ENCODE measurements around the gene SEMA5A.

The SEMA5A gene

GRCh38 chr5:9103290-9103689 is 442.6 kb downstream of the SEMA5A start:
- DNase-seq (ENCODE audit: low read depth): no peak
- no peak for TF ChIP-seq CTCF (conservative IDR thresholded peaks at IDR 0.05; ENCODE audit: control insufficient read depth, insufficient read depth, low read depth, low read length)

GRCh38 chr5:9099689-9100088 is 446.2 kb downstream of the SEMA5A start:
- no peak for DNase-seq (ENCODE audit: low read depth)
- H3K4me3 ChIP-seq (ENCODE audit: control insufficient read depth, low read depth, low read length): no peak overlapping the region
- no peak for TF ChIP-seq CTCF (conservative IDR thresholded peaks at IDR 0.05; ENCODE audit: control insufficient read depth, insufficient read depth, low read depth, low read length)

More at GRCh38 chr5:9103290-9103689, 442.6 kb downstream of the SEMA5A start:
- no peak overlapping the region for H3K4me3 ChIP-seq (ENCODE audit: control insufficient read depth, low read depth, low read length)

GRCh38 chr5:9098990-9099389 is 446.9 kb downstream of the SEMA5A start:
- DNase-seq (ENCODE audit: low read depth): no peak
- TF ChIP-seq CTCF (conservative IDR thresholded peaks at IDR 0.05; ENCODE audit: control insufficient read depth, insufficient read depth, low read depth, low read length): no peak
- H3K4me3 ChIP-seq (ENCODE audit: control insufficient read depth, low read depth, low read length): no peak overlapping the region

- H3K4me3 ChIP-seq (ENCODE audit: control insufficient read depth, low read depth, low read length): no peak overlapping the region
- DNase-seq (ENCODE audit: low read depth): peak; percentile 52
- TF ChIP-seq CTCF (conservative IDR thresholded peaks at IDR 0.05; ENCODE audit: control insufficient read depth, insufficient read depth, low read depth, low read length): no peak
Measured at GRCh38 chr5:9094582-9094981, 451.3 kb downstream of the SEMA5A start.

GRCh38 chr5:9091896-9092662 is 453.8 kb downstream of the SEMA5A start:
- H3K4me3 ChIP-seq (ENCODE audit: control insufficient read depth, low read depth, low read length): no peak overlapping the region
- no peak for DNase-seq (ENCODE audit: low read depth)
- TF ChIP-seq CTCF (conservative IDR thresholded peaks at IDR 0.05; ENCODE audit: control insufficient read depth, insufficient read depth, low read depth, low read length): no peak

GRCh38 chr5:9090381-9091026 is 455.4 kb downstream of the SEMA5A start:
- TF ChIP-seq CTCF (conservative IDR thresholded peaks at IDR 0.05; ENCODE audit: control insufficient read depth, insufficient read depth, low read depth, low read length): no peak
- H3K4me3 ChIP-seq (ENCODE audit: control insufficient read depth, low read depth, low read length): no peak overlapping the region
- no peak for DNase-seq (ENCODE audit: low read depth)

All from fibroblast of mammary gland (primary cell).